Karpas-422 (cell line): Measurements from ENCODE around the gene SYNE1. TPM values are rescaled to one million over a fixed set of nuclear protein-coding genes. Genes with fewer than 3 reads are reported as not detected.

Experiments
- DNase-seq: peaks from one replicate; pipeline ENCODE4 v3.0.0-alpha.2; 2015
- H2AFZ ChIP-seq: fragments of 200-600 bp; sonication (generic); 2 replicates; pipeline ENCODE4 v1.6.1; 2014; ENCODE audit warnings: antibody characterized with exemption, low read length, mixed read lengths
- H3K27ac ChIP-seq: fragments of 200-600 bp; sonication (generic); 2 replicates; pipeline ENCODE4 v1.5.1; 2014; ENCODE audit warnings: mild to moderate bottlenecking, low read length, moderate library complexity
- H3K27me3 ChIP-seq: fragments of 200-600 bp; sonication (generic); 2 replicates; pipeline ENCODE4 v1.6.1; 2014; ENCODE audit warnings: low read length, mixed read lengths
- H3K36me3 ChIP-seq: fragments of 200-600 bp; sonication (generic); 2 replicates; pipeline ENCODE4 v1.6.1; 2014; ENCODE audit warnings: low read length, mixed read lengths; ENCODE audit not compliant: insufficient read depth
- H3K4me1 ChIP-seq: fragments of 200-600 bp; sonication (generic); 2 replicates; pipeline ENCODE4 v1.6.1; 2014; ENCODE audit warnings: mild to moderate bottlenecking, low read length, mixed read lengths
- H3K4me2 ChIP-seq: fragments of 200-600 bp; sonication (generic); 2 replicates; pipeline ENCODE4 v1.6.1; 2014; ENCODE audit warnings: low read length, low read depth, mild to moderate bottlenecking; ENCODE audit not compliant: poor library complexity, severe bottlenecking
- H3K4me3 ChIP-seq: fragments of 200-600 bp; sonication (generic); 2 replicates; pipeline ENCODE4 v1.5.1; 2014; ENCODE audit warnings: mild to moderate bottlenecking, antibody characterized with exemption, low read length, mixed read lengths
- H3K79me2 ChIP-seq: fragments of 200-600 bp; sonication (generic); 2 replicates; pipeline ENCODE4 v1.6.1; 2014; ENCODE audit warnings: mild to moderate bottlenecking, low read length, mixed read lengths
- H3K9ac ChIP-seq: fragments of 200-600 bp; sonication (generic); 2 replicates; pipeline ENCODE4 v1.6.0; 2014; ENCODE audit warnings: low read length
- H3K9me2 ChIP-seq: fragments of 200-600 bp; sonication (generic), shearing (Covaris generic); replicated peaks from 2 replicates; pipeline ENCODE4 v1.6.0; 2014; ENCODE audit warnings: mild to moderate bottlenecking, low read length, moderate library complexity; ENCODE audit not compliant: insufficient read depth
- H3K9me3 ChIP-seq: fragments of 300-700, 200-600 bp; sonication (generic); 2 replicates; pipeline ENCODE4 v1.6.1; 2014; ENCODE audit warnings: low read length, mixed read lengths
- H4K20me1 ChIP-seq: fragments of 200-600 bp; sonication (generic); 2 replicates; pipeline ENCODE4 v1.6.1; 2014; ENCODE audit warnings: mild to moderate bottlenecking, antibody characterized with exemption, low read length, low read depth; ENCODE audit not compliant: insufficient read depth
- total RNA-seq: library from RNA; depleted of rRNA; stranded (reverse); fragments of >200 nt; shearing (Covaris generic); gene quantifications from 2 replicates; pipeline ENCODE4 v1.2.3, GENCODE V29; 2014; ENCODE audit warnings: low replicate concordance

Gene SYNE1
- total RNA-seq, 1 experiment from 2014 or later, result 137 TPM

- no peak overlapping the region for H3K9ac ChIP-seq
- H4K20me1 ChIP-seq, result no peaks in the 10 kb centered on the region
- DNase-seq, result peak; percentile 82
- H3K27ac ChIP-seq, result no peak overlapping the region
- 0 out of 2 replicates have a peak, but pooled peaks cover 2% of the 10 kb centered on the region for H3K4me1 ChIP-seq
- 0 out of 2 replicates have a peak overlapping the region, but pooled peaks have one; percentile 93 for H2AFZ ChIP-seq
- H3K27me3 ChIP-seq, result no peaks in the 10 kb centered on the region
- no peaks in the 10 kb centered on the region for H3K9me2 ChIP-seq
- H3K9me3 ChIP-seq, result no peaks in the 10 kb centered on the region
- no peak overlapping the region for H3K4me2 ChIP-seq
- no peak overlapping the region for H3K4me3 ChIP-seq
- H3K36me3 ChIP-seq, result no peaks in the 10 kb centered on the region
- no peaks in the 10 kb centered on the region for H3K79me2 ChIP-seq
Measured at GRCh38 chr6:152356662-152357061, 280.5 kb downstream of the SYNE1 start.

GRCh38 chr6:152356016-152356415 is 281.1 kb downstream of the SYNE1 start:
- H3K4me1 ChIP-seq, result 0 out of 2 replicates have a peak, but pooled peaks cover 2% of the 10 kb centered on the region
- H3K9me3 ChIP-seq, result no peaks in the 10 kb centered on the region
- no peaks in the 10 kb centered on the region for H4K20me1 ChIP-seq
- no peak overlapping the region for H3K27ac ChIP-seq
- H3K36me3 ChIP-seq, result no peaks in the 10 kb centered on the region
- no peak overlapping the region for H3K9ac ChIP-seq
- H3K79me2 ChIP-seq, result no peaks in the 10 kb centered on the region
- H2AFZ ChIP-seq, result no peak overlapping the region
- H3K4me2 ChIP-seq, result no peak overlapping the region
- H3K4me3 ChIP-seq, result no peak overlapping the region
- no peak for DNase-seq
- no peaks in the 10 kb centered on the region for H3K27me3 ChIP-seq
- no peaks in the 10 kb centered on the region for H3K9me2 ChIP-seq

- Histone ChIP-seq H3K4me1 (0 out of 2 replicates have a peak, but pooled peaks cover 2% of the 10 kb centered on the region), H3K9me3 (no peaks in the 10 kb centered on the region), H3K4me2 (no peak overlapping the region), H2AFZ (no peak overlapping the region), H3K4me3 (no peak overlapping the region), H3K9me2 (no peaks in the 10 kb centered on the region), H3K9ac (no peak overlapping the region), H3K36me3 (no peaks in the 10 kb centered on the region), H3K79me2 (no peaks in the 10 kb centered on the region), H4K20me1 (no peaks in the 10 kb centered on the region), H3K27ac (no peak overlapping the region), H3K27me3 (no peaks in the 10 kb centered on the region)
- DNase-seq, result no peak
Measured at GRCh38 chr6:152355166-152355565, 282.0 kb downstream of the SYNE1 start.

GRCh38 chr6:152353440-152353839 is 283.7 kb downstream of the SYNE1 start:
- Histone ChIP-seq H3K4me2 (no peak overlapping the region), H3K9me3 (no peaks in the 10 kb centered on the region), H3K27me3 (no peaks in the 10 kb centered on the region), H3K9me2 (no peaks in the 10 kb centered on the region), H3K79me2 (no peaks in the 10 kb centered on the region), H4K20me1 (no peaks in the 10 kb centered on the region), H3K36me3 (no peaks in the 10 kb centered on the region), H3K4me1 (0 out of 2 replicates have a peak, but pooled peaks cover 2% of the 10 kb centered on the region), H2AFZ (no peak overlapping the region), H3K9ac (no peak overlapping the region), H3K27ac (no peak overlapping the region), H3K4me3 (no peak overlapping the region)
- no peak for DNase-seq

GRCh38 chr6:152351742-152352141 is 285.4 kb downstream of the SYNE1 start:
- no peak overlapping the region for H2AFZ ChIP-seq
- no peak overlapping the region for H3K27ac ChIP-seq
- no peak for DNase-seq
- H3K27me3 ChIP-seq, result no peaks in the 10 kb centered on the region
- no peaks in the 10 kb centered on the region for H3K36me3 ChIP-seq
- H3K9me3 ChIP-seq, result no peaks in the 10 kb centered on the region
- no peaks in the 10 kb centered on the region for H4K20me1 ChIP-seq
- no peaks in the 10 kb centered on the region for H3K9me2 ChIP-seq
- H3K79me2 ChIP-seq, result no peaks in the 10 kb centered on the region
- H3K4me3 ChIP-seq, result no peak overlapping the region
- H3K4me2 ChIP-seq, result no peak overlapping the region
- no peak overlapping the region for H3K9ac ChIP-seq
- H3K4me1 ChIP-seq, result 0 out of 2 replicates have a peak, but pooled peaks cover 2% of the 10 kb centered on the region

- Histone ChIP-seq H3K9me2 (no peaks in the 10 kb centered on the region), H3K4me1 (no peaks in the 10 kb centered on the region), H4K20me1 (no peaks in the 10 kb centered on the region), H2AFZ (no peak overlapping the region), H3K4me2 (no peak overlapping the region), H3K27ac (no peak overlapping the region), H3K36me3 (no peaks in the 10 kb centered on the region), H3K4me3 (no peak overlapping the region), H3K27me3 (no peaks in the 10 kb centered on the region), H3K9ac (no peak overlapping the region), H3K9me3 (no peaks in the 10 kb centered on the region), H3K79me2 (no peaks in the 10 kb centered on the region)
- no peak for DNase-seq
Measured at GRCh38 chr6:152351110-152351509, 286.1 kb downstream of the SYNE1 start.

- H3K4me3 ChIP-seq, result no peak overlapping the region
- H3K27me3 ChIP-seq, result no peaks in the 10 kb centered on the region
- no peaks in the 10 kb centered on the region for H3K9me3 ChIP-seq
- no peaks in the 10 kb centered on the region for H4K20me1 ChIP-seq
- no peak overlapping the region for H3K9ac ChIP-seq
- H3K27ac ChIP-seq, result no peak overlapping the region
- H3K79me2 ChIP-seq, result no peaks in the 10 kb centered on the region
- no peak for DNase-seq
- H3K36me3 ChIP-seq, result no peaks in the 10 kb centered on the region
- H3K9me2 ChIP-seq, result no peaks in the 10 kb centered on the region
- H3K4me1 ChIP-seq, result no peaks in the 10 kb centered on the region
- H2AFZ ChIP-seq, result no peak overlapping the region
- H3K4me2 ChIP-seq, result no peak overlapping the region
Measured at GRCh38 chr6:152348116-152348515, 289.0 kb downstream of the SYNE1 start.

GRCh38 chr6:152343735-152344360 is 293.3 kb downstream of the SYNE1 start:
- Histone ChIP-seq H3K36me3 (no peaks in the 10 kb centered on the region), H3K4me1 (no peaks in the 10 kb centered on the region), H3K4me3 (no peak overlapping the region), H3K27me3 (no peaks in the 10 kb centered on the region), H3K9me3 (no peaks in the 10 kb centered on the region), H3K27ac (no peak overlapping the region), H3K9ac (no peak overlapping the region), H2AFZ (no peak overlapping the region), H3K4me2 (no peak overlapping the region), H3K9me2 (no peaks in the 10 kb centered on the region), H4K20me1 (no peaks in the 10 kb centered on the region), H3K79me2 (no peaks in the 10 kb centered on the region)
- DNase-seq, result no peak
